ENCODE data around the gene NTNG2. TPM values are rescaled to one million over a fixed set of nuclear protein-coding genes. Genes with fewer than 3 reads are reported as not detected.

The NTNG2 gene
- total and polyA plus RNA-seq, 2 donors (not counting 1 experiment from before 2014, with no cell fraction given) = 1.3 to 2.1 TPM

DNA sequence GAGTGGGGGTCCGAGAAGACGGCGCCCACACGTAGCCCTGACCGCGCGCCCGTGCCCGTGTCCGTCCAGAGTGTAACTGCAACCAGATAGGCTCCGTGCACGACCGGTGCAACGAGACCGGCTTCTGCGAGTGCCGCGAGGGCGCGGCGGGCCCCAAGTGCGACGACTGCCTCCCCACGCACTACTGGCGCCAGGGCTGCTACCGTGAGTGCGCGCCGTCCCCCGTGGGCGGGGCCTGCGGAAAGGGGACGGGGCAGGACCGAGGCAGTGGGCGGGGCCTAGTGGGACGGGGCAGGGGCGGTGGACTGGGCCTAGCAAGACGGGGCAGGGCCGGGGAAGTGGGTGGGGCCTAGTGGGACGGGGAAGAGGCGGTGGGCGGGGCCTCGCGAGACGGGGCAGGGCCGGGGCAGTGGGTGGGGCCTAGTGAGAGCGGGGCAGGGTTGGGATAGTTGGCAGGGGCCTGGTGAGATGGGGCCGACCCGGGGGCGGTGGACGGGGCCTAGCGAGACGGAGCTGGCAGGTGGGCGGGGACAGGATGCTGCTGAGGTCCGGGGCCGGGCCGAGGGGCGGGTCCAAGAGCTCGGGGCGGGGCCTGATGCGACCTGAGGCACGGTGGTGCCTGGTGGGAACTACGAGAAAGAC, 79.1 kb downstream of the NTNG2 start:
- Histone ChIP-seq H3K4me1 (ENCODE audit: control insufficient read depth, extremely low read depth, insufficient read depth, low read length) (peaks cover 16% of the 10 kb centered on the region), H2AFZ (ENCODE audit: low read length) (peak overlapping the region; percentile 26), H3K27ac (ENCODE audit: insufficient read depth, low read length) (no peak overlapping the region), H3K27me3 (ENCODE audit: control insufficient read depth, insufficient read depth, low read length) (peaks cover 18% of the 10 kb centered on the region), H4K20me1 (ENCODE audit: control insufficient read depth, extremely low read depth, insufficient read depth, low read length) (no peaks in the 10 kb centered on the region), H3K4me3 (replicated peaks in 1 of 4; ENCODE audit: control extremely low read depth in 1 of 4, insufficient read depth in 1 of 4, low read depth in 3 of 4, low read length in 4 of 4) (peak overlapping the region; percentile 7 to 55 (median 53)), H3K36me3 (ENCODE audit: control insufficient read depth, insufficient read depth, low read length) (no peaks in the 10 kb centered on the region), H3K9ac (ENCODE audit: insufficient read depth, low read length) (no peak overlapping the region), H3K9me3 (ENCODE audit: control insufficient read depth, insufficient read depth, low read depth, low read length) (no peaks in the 10 kb centered on the region), H3K4me2 (ENCODE audit: extremely low read depth, insufficient read depth, low read length) (peak overlapping the region; percentile 79), H3K79me2 (ENCODE audit: control insufficient read depth, insufficient read depth, low read length) (no peaks in the 10 kb centered on the region)
- peak; percentile 76 to 90 for DNase-seq (ENCODE audit: low read depth in 2 of 2)
- TF ChIP-seq EZH2 (IDR thresholded peaks at IDR 0.05; ENCODE audit: low read length, missing control alignments) = no peak
- TF ChIP-seq, protein P1, sequence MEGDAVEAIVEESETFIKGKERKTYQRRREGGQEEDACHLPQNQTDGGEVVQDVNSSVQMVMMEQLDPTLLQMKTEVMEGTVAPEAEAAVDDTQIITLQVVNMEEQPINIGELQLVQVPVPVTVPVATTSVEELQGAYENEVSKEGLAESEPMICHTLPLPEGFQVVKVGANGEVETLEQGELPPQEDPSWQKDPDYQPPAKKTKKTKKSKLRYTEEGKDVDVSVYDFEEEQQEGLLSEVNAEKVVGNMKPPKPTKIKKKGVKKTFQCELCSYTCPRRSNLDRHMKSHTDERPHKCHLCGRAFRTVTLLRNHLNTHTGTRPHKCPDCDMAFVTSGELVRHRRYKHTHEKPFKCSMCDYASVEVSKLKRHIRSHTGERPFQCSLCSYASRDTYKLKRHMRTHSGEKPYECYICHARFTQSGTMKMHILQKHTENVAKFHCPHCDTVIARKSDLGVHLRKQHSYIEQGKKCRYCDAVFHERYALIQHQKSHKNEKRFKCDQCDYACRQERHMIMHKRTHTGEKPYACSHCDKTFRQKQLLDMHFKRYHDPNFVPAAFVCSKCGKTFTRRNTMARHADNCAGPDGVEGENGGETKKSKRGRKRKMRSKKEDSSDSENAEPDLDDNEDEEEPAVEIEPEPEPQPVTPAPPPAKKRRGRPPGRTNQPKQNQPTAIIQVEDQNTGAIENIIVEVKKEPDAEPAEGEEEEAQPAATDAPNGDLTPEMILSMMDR (conservative IDR thresholded peaks at IDR 0.05 in 1 of 2, IDR thresholded peaks at IDR 0.05 in 1 of 2; ENCODE audit: low read depth in 1 of 2, low read length in 2 of 2) = no peak

DNA sequence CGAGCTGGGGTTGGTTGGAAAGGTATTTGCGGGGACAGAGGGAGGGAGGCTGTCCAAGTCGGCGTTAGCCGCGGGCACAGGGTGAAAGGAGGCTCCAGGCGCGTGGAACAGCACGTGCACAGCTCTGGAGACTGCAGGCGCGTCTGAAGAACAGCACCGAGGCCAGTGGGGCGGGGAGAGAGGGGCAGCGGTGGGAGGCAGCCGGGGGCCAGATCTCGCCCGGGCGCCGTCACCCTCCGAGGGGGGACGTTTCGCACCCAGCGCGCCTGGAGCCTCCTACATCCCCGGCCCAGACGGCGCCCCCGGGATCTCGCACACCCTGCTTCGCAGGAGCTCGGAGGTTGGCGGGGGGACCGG, 79.6 kb downstream of the NTNG2 start:
- Histone ChIP-seq H3K27me3 (ENCODE audit: control insufficient read depth, insufficient read depth, low read length) (peaks cover 18% of the 10 kb centered on the region), H2AFZ (ENCODE audit: low read length) (no peak overlapping the region), H3K9ac (ENCODE audit: insufficient read depth, low read length) (peak overlapping the region; percentile 10), H3K4me3 (replicated peaks in 1 of 4; ENCODE audit: control extremely low read depth in 1 of 4, insufficient read depth in 1 of 4, low read depth in 3 of 4, low read length in 4 of 4) (peak overlapping the region; percentile 7 to 55 (median 53)), H3K4me1 (ENCODE audit: control insufficient read depth, extremely low read depth, insufficient read depth, low read length) (peaks cover 16% of the 10 kb centered on the region), H3K27ac (ENCODE audit: insufficient read depth, low read length) (no peak overlapping the region), H3K79me2 (ENCODE audit: control insufficient read depth, insufficient read depth, low read length) (no peaks in the 10 kb centered on the region), H4K20me1 (ENCODE audit: control insufficient read depth, extremely low read depth, insufficient read depth, low read length) (no peaks in the 10 kb centered on the region), H3K36me3 (ENCODE audit: control insufficient read depth, insufficient read depth, low read length) (no peaks in the 10 kb centered on the region), H3K4me2 (ENCODE audit: extremely low read depth, insufficient read depth, low read length) (peak overlapping the region; percentile 79), H3K9me3 (ENCODE audit: control insufficient read depth, insufficient read depth, low read depth, low read length) (no peaks in the 10 kb centered on the region)
- TF ChIP-seq EZH2 (IDR thresholded peaks at IDR 0.05; ENCODE audit: low read length, missing control alignments) = no peak
- TF ChIP-seq, protein P1 (conservative IDR thresholded peaks at IDR 0.05 in 1 of 2, IDR thresholded peaks at IDR 0.05 in 1 of 2; ENCODE audit: low read depth in 1 of 2, low read length in 2 of 2) = no peak
- no peak for DNase-seq (ENCODE audit: low read depth in 2 of 2)

DNA sequence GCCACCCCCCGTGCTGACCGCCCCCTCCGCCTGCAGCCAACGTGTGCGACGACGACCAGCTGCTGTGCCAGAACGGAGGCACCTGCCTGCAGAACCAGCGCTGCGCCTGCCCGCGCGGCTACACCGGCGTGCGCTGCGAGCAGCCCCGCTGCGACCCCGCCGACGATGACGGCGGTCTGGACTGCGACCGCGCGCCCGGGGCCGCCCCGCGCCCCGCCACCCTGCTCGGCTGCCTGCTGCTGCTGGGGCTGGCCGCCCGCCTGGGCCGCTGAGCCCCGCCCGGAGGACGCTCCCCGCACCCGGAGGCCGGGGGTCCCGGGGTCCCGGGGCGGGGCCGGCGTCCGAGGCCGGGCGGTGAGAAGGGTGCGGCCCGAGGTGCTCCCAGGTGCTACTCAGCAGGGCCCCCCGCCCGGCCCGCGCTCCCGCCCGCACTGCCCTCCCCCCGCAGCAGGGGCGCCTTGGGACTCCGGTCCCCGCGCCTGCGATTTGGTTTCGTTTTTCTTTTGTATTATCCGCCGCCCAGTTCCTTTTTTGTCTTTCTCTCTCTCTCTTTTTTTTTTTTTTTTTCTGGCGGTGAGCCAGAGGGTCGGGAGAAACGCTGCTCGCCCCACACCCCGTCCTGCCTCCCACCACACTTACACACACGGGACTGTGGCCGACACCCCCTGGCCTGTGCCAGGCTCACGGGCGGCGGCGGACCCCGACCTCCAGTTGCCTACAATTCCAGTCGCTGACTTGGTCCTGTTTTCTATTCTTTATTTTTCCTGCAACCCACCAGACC, 80.2 kb downstream of the NTNG2 start:
- Histone ChIP-seq H3K9me3 (ENCODE audit: control insufficient read depth, insufficient read depth, low read depth, low read length) (no peaks in the 10 kb centered on the region), H4K20me1 (ENCODE audit: control insufficient read depth, extremely low read depth, insufficient read depth, low read length) (no peaks in the 10 kb centered on the region), H3K9ac (ENCODE audit: insufficient read depth, low read length) (peak overlapping the region; percentile 23), H3K4me2 (ENCODE audit: extremely low read depth, insufficient read depth, low read length) (peak overlapping the region; percentile 82), H3K79me2 (ENCODE audit: control insufficient read depth, insufficient read depth, low read length) (no peaks in the 10 kb centered on the region), H3K27me3 (ENCODE audit: control insufficient read depth, insufficient read depth, low read length) (peaks cover 18% of the 10 kb centered on the region), H2AFZ (ENCODE audit: low read length) (peak overlapping the region; percentile 33), H3K4me1 (ENCODE audit: control insufficient read depth, extremely low read depth, insufficient read depth, low read length) (peaks cover 16% of the 10 kb centered on the region), H3K36me3 (ENCODE audit: control insufficient read depth, insufficient read depth, low read length) (no peaks in the 10 kb centered on the region), H3K27ac (ENCODE audit: insufficient read depth, low read length) (no peak overlapping the region), H3K4me3 (replicated peaks in 1 of 4; ENCODE audit: control extremely low read depth in 1 of 4, insufficient read depth in 1 of 4, low read depth in 3 of 4, low read length in 4 of 4) (peak overlapping the region; percentile 47 to 55 (median 54))
- TF ChIP-seq, protein P1 (conservative IDR thresholded peaks at IDR 0.05 in 1 of 2, IDR thresholded peaks at IDR 0.05 in 1 of 2; ENCODE audit: low read depth in 1 of 2, low read length in 2 of 2) = no peak
- no peak for TF ChIP-seq EZH2 (IDR thresholded peaks at IDR 0.05; ENCODE audit: low read length, missing control alignments)
- DNase-seq (ENCODE audit: low read depth in 2 of 2) = peak in 1 of 2 donors; percentile 34
